ELF-1 (cell line): ENCODE measurements around the gene FAF1.

Source experiments
- DNase-seq: peaks from one replicate; pipeline ENCODE4 v3.0.0-alpha.2; 2016; ENCODE audit warnings: low read depth, low spot score

The FAF1 gene

DNA sequence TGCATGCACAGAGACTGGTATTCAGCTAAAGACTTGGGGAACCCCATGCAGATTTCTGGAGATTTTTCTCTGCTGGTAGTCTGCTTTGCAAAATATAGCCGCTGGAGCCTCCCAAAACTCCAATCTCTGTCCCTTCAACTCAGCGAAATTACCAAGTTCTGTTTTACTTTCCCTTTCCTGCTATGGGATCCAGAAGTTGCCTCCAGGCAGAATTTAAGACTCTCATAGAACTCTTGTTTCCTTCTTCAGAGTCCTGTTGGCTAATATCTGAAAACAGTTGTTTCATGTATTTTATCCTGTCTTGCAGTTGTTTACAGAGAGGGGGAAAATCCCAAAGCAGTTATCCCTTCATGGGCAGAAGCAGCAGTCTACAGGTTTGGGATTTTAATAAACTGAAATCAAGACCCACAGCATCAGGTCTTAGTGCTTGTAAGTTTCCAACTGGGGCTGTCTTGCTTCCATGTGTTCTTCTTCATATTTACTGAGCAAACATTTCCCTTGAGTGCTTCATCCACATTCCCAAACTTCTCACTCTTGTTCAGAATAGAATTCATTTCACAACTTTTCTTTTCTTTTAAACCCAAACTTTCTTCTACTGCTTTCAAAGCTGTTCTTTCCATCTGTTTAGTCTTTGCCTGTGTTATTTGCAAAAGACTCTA lies 315.5 kb downstream of the FAF1 start:
- no peak for DNase-seq

DNA sequence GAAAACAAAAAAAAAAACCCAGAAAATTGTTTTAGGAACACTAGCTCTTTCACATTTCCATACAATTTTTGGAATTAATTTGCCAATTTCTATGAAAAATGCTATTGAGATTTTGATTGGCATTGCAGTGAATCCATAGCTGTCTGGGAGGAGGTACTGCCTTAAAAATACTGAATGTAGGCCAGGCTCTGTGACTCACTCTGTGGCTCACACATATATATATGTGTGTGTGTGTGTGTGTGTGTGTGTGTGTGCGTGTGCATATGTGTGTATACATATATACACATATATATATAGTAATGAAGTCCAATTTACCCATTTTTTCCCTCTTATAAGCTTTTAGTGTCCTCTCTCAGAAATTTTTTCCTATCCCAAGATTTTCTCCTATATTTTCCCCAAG lies 322.6 kb downstream of the FAF1 start:
- DNase-seq: no peak

DNA sequence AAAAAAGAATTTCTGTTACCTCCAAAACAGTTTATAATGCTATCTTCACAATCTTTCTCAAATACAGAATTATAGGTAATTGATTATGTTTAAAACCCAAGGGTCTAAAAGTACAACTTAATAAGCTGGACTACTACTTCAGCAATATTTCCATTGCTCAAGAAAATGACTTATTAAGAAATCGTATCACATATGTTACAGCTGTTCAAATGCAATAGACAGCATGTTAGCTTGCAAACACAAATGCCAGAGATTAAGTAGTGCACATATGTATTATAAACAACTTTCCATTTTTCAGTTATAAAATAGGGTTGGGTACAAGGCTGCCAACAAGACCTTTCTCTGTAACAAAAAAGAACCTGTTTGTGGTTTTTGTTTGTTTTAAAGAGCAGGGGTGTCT lies 325.8 kb downstream of the FAF1 start:
- no peak for DNase-seq

DNA sequence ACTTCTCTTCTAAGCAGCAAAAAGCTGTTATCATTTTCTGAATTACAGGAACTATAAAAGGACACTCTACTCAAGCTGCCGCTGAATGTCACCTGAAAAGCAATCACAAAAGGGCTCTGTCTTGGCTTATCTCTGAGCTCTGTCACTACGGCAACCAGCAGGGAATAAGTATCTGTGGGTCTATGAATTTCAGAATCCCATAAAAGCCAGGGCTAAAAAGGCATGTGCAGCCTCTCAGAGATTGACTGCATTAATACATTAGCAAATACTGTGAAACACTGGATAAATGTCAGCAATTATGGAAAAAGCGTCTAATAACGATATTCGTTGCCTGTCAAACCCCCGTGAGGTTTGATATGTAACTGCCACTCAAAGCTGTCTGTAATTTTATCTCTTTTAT lies 326.6 kb downstream of the FAF1 start:
- DNase-seq: no peak

DNA sequence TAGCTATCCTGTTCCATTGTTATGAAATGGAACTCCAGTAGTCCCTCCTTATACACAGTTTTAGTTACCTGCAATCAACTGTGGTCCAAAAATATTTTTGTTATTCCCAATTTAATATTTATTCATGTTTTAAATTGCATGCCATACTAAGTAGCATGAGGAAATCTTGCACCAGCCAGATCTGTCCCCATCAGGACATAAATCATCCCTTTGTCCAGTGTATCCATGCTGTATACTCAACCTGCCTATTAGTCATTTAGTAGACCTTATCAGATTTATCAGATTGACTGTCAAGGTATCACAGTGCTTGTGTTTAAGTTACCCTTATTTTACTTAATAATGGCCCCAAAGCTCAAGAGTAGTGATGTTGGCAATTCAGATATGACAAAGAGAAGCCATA lies 328.9 kb downstream of the FAF1 start:
- no peak for DNase-seq

DNA sequence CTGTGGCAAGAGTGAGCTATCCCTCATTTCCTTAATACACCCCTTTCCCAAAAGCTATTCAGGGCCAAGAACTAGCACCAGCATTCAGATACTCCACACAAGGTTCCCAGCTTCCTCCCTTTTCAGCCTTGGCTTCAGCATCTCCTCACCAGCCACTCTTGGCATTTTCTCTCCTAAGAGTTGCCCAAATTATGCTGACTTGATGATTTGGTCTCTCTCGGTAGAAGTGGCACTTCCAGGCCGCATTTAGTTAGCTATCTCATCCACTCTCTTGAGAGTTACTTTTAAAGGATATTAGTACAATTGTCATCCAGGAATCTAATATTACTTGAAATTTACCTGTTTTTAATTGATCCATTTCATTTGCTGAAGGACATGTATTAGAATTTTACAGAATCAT lies 337.8 kb downstream of the FAF1 start:
- DNase-seq: no peak

DNA sequence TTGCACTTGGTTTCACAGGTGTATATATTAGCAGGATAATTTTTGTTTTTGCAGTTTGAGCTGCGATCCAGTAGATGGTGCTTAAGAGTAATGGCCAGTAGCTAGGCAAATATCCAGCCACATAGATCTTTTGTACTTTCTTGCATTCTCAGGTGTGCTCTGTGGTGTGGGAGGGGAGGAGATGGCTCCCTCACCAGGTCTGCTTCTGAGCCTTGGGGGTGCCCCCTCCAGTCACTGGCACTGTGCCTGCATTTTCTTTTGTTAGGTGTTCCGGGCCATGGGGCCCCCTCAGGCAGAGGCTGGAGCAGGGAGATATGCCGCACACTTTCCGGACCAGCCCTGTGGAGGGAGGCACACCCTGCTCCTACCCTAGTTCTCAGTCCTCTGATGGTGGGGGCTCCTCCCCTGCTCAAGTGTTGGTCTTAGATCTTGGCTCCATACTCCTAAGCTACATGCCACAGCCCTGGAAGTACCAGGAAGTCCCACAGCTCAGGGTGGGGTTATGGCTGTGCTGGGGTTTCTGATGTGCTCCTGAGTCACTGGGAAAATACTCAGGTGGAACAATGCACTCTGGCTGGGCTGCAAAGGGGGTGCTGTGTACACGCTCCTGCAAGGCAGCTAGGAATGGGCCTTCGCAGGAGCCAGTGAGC lies 339.3 kb downstream of the FAF1 start:
- DNase-seq: peak; percentile 38

DNA sequence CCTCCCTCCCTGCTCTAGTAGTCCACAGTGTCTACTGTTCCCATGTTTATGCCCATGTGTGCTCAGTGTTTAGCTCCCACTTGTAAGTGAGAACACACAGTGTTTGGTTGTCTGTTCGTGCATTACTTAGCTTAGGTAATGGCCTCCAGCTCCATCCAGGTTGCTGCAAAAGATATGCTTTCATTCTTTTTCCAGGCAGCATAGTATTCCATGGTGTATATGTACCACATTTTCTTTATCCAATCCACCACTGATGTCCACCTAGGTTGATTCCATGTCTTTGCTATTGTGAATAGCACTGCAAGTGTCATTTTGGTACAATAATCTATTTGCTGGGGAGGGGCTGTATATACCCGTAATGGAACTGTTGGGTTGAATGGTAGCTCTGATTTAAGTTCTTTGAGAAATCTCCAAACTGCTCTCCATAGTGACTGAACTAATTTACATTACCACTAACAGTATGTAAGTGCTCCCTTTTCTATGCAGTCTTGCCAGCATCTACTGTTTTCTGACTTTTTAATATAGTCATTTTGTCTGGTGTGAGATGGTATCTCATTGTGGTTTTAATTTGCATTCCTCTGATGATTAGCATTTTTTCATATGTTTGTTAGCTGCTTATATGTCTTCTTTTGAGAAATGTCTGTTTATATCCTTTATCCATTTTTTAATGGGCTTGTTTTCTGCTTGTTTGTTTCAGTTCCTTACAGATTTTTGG lies 344.9 kb downstream of the FAF1 start:
- no peak for DNase-seq

DNA sequence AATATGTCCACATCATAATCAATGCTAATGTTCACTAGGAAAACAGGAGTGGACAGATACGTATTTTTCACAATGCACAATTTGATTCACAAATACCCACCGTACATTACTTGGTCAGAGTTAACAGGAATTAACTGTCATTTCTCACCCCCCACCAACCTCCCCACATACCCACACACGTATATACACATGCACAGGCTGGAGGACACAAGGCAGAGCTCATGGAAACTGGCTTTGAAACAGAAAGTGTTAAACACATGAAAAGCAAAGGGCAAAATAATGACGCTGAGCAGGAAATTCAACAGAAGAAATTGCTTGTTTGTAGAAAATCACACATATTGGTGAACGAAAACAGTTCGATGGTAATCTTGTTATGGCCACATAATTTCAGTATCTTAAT lies 348.4 kb downstream of the FAF1 start:
- no peak for DNase-seq

DNA sequence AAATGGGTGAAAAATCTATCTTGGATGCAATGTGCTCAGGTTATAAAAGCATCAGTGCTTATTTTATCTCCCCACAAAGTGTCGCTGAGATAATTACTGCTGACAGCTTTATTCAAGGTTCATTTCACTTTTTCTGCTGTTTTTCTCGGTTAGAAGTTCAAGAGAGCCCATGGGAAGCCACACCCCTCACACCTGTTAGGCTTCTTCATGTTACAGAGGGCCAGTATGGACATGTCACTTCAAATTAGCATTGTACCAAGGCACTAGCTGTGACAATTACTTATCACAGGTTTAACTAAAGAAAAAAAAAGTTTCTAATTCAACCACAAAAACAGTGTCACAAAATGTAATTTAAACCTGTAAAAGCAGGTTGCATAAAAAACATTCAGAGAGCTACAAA lies 349.5 kb downstream of the FAF1 start:
- DNase-seq: no peak

DNA sequence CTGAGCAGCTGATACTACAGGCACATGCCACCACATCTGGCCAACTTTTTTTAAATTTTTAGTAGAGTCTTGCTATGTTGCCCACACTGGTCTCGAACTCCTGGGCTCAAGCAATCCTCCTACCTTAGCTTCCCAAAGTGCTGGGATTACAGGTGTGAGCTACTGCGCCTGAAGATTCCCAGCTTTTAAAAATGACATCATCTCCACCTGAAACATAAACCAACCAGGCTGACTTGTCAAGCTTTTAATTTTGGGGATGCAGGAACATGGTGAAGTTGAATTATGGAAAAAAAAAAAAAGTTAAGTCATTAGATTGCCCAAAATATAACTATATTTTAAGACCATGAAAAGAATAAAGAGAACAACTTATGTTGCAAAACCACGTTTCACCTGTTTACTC lies 350.6 kb downstream of the FAF1 start:
- no peak for DNase-seq

DNA sequence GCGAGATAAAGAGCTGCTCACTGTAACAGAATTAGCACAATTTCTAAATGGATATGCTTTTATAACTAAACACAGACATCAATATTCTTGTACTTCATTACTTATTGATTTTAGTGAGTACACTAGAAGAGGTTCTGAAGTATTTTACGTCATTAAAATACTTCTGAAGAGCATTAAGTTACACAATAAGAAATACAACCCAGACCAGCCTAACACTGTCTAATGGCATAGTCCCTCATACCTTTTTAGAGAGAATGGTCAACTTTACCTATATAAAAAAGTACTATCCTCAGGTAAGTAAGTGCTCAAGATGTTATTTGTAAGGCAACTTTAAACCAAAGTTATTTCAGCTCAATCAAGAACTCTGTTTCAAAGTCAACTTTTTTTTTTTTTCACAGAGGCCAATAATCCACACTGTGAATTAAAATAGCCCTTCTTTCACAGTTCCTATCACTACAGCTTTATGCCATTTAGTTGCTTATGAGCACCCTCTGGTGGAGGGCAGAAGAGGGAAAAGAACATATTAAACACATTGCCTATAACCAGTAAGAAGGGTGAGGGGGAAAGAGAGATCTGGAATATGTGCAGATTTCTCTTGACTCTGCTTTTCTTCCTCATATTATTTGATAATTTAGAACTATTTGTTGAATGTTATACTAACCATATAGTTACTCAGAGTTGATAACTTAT lies 354.7 kb downstream of the FAF1 start:
- no peak for DNase-seq

DNA sequence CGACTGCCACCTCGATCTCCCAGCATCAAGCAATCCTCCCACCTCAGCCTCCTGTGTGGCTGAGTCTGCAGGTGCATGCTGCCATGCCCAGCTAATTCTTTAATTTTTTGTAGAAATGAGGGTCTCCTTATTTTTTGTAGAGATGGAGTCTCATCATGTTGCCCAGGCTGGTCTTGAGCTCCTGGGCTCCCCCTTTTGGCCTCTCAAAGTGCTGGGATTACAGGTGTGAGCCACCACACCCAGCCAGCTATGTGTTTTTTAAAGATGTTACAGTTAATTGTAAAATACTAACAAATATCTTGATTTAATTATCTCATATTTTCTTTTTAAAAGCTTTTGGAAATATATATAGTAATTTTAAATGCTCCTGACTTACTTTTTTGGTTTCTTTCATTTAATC lies 355.5 kb downstream of the FAF1 start:
- no peak for DNase-seq

DNA sequence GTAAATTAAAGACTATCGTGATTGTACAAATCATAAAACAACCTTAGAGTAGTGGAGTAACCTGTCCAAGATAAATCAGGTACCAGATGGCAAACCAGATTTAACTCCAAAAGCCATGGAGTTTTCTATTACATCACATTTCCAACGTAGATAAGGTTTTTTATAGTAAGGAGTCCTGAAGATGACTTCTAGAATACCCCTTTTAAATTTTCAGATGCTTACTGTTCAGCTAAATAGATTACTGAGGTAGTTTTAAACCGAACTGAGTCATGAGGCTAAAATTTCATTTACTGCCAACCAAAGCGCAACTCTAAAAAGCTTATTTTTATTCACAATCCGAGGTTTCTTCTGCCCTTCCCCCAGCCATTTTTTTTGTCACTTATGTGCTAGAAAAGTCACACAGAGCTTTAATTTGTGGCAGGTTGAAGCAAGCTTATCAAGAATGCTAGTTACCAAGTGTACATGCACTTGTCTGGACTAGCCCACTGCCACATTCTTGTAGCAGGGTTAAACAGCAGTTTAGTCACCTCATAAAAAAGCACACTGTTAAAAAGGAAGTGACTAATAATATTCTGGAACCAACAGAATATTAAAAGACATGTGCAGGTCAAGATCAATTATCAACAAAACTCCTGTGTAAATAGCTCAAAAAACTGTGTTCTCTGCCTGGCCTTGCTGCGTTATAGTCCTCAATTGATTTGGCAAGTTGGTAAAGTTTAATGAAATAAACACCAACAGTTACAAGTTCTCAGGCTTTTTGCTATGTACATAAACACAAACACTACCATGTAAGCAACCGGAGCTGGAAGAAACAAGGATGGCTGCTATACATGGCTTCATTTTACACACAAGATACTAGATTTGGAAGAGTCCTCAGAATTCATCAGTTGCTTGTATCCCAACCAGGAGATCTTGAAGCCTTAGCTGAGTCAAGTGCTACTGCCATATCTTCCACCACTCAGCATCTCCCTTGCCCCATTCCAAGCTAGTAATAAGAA lies 356.5 kb downstream of the FAF1 start:
- DNase-seq: no peak

DNA sequence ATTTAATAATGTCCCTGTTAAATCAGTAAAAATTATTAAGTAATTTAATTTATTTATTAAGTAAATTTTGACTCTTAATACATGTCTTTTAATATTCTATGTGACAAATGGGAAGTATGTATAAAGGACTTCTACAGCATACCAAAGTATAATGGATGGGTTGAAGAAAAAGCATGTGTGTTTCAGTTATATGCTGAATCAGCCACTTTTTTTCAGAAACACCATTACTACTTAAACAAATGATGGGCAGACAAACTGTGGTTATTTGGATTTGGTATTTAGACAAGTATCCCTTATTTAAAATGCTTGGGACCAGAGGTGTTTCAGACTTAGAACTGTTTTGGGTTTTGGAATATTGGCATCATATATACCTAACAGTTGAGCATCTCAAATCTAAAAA lies 360.5 kb downstream of the FAF1 start:
- DNase-seq: no peak

DNA sequence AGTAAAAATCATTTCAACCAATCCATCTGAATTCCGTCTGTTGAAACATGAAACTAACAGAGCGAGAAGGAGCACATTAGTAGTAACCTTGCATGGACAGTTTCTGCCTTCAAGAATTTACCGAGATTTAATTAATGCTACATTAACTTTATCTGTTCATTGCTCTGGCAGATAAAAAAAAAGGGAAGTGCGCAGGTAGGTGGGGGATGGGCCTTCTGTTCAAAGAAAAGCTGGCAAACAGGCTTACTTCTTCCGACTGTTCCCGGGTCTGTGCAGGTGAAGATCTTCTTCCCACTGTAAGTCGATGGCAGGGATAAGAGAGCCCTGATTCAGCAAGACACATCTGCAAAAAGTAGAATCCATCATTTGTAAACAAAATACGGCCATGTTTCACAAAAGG lies 364.2 kb downstream of the FAF1 start:
- no peak for DNase-seq

DNA sequence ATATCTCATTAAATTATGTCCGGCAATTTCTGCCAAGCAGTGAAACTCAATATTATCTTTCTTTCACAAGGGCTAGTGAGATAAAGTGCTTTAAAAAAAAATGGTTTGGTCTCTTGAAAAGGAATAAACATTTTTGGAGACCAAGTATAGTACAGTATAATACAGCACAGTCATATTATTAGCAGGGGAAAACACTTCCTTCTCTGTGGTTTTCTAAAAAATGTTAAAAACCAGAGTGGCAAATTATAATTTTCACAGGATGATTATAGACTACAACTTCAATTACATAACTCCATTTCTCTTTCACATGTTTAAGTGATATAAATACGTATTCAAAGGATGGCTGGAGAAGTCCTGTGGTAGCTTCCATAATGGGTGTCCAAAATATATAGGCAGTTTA lies 366.6 kb downstream of the FAF1 start:
- DNase-seq: no peak

DNA sequence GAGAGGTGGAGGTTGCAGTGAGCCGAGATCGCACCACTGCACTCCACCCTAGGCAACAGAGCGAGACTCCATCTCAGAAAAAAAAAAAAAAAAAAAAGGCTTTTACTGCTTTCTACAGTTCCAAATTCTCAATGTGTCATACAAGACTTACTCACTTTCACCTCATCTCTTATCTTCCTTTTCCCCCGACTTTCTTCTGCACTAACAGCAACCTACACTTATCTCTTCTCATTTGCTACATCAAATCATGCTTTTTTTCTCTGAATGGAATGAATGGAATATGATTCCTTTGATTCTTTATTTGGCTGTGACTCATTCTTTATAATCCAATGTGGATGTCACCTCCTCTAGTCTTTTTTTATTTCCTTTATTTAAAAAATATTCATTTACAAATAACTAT lies 368.5 kb downstream of the FAF1 start:
- DNase-seq: no peak

DNA sequence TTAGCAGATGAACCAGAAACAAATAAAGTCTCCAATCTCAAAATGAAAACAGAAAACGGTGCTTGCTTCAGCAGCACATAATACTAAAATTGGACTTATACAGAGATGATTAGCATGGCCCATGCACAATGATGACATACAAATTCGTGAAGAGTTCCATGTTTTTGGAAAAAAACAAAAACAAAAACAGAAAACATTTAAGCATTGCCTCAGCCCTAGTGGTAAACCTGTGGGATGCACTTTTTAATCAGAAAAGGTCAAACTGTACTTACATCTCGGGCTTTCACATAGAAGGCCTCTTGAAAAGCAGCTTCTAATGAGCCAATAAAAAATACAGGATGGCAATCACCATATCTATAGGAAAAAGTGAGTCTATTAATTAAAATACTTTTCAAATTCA lies 377.7 kb downstream of the FAF1 start:
- DNase-seq: no peak

DNA sequence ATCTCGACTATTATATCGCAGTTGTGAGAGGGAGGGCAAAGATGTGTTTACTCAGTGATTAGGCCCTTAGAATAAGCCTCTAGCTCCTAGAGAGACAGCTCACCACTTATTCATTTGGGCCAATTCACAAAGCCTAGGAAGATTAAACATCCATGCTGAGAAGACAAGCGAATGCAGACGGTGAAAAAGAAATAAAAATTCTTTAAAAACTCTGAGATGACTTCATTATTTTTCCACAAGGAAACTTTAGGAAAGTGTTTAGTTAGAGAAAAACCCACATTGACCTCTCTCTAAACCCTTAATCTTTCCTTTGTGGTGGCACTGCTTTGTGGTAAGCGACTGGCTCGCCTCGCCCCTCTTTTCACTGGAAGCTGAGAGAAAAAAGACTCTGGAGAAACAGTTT lies 390.0 kb downstream of the FAF1 start:
- DNase-seq: no peak

DNA sequence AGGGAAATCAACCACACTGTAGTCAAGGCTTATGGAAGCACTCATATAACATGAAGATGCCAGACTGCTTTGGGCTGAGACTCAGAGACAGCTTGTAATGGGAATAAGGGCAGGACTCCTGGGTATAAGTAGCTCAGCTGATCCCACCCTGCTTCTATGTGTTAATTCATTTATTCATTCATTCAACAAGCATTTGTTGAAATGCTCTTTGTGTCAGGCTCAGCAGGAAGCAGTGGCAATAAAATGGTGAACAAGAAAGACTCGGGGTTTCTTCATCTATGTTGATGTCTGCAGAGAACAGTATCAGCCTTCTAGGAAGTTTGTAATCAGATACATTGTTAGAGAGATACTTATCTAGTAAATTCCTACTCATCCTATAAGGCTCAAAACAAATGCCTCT lies 391.3 kb downstream of the FAF1 start:
- DNase-seq: no peak
